Thoracic aorta (tissue), 2 donors: ENCODE data around the gene OR52R1. TPM values are rescaled to one million over a fixed set of nuclear protein-coding genes. Genes with fewer than 3 reads are reported as not detected.

ENCODE experiments used
- ATAC-seq: fragments of 150-250 bp; one replicate; pipeline ENCODE4 v1.8.0; 2017; ENCODE audit warnings: low read depth; ENCODE audit not compliant: insufficient number of reproducible peaks, low FRiP score
- DNase-seq: peaks from one replicate; pipeline ENCODE4 v3.0.0-alpha.2; 2020; ENCODE audit warnings: low spot score
- H3K27ac ChIP-seq, 2 donors: fragments of 200-600 bp; sonication (generic); 1 replicate in 1 of 2; 2 replicates in 1 of 2; pipeline ENCODE4 v1.5.1; 2016; ENCODE audit warnings: mild to moderate bottlenecking in 2 of 2, moderate library complexity in 2 of 2
- H3K27me3 ChIP-seq: fragments of 200-600 bp; sonication (generic); replicated peaks from 2 replicates; pipeline ENCODE4 v1.6.0; 2016; ENCODE audit warnings: mild to moderate bottlenecking; ENCODE audit not compliant: insufficient read depth
- H3K36me3 ChIP-seq: fragments of 200-600 bp; sonication (generic); one replicate; pipeline ENCODE4 v1.5.1; 2016
- H3K4me1 ChIP-seq, 2 donors: fragments of 200-600 bp; sonication (generic); 1 replicate in 1 of 2; 2 replicates in 1 of 2; pipeline versions ENCODE4 v1.5.1 to v1.6.0; 2016; ENCODE audit warnings: low read depth in 2 of 2, mild to moderate bottlenecking in 1 of 2; ENCODE audit not compliant: control insufficient read depth in 1 of 2
- H3K4me3 ChIP-seq: fragments of 200-600 bp; sonication (generic); 2 replicates; pipeline ENCODE4 v1.5.1; 2016; ENCODE audit warnings: mild to moderate bottlenecking
- H3K9me3 ChIP-seq: fragments of 200-600 bp; sonication (generic); 2 replicates; pipeline ENCODE4 v1.5.1; 2016
- total RNA-seq, 2 donors: library from RNA; depleted of rRNA; stranded (reverse); fragments of >200 nt; gene quantifications; one replicate each; pipeline versions ENCODE4 v1.1.0 to v1.2.3, GENCODE V29; 2016
- TF ChIP-seq, protein P1 (sequence below): fragments of 200-600 bp; sonication (generic); IDR thresholded peaks from one replicate; pipeline ENCODE4 v1.5.1; 2019; ENCODE audit warnings: antibody characterized with exemption

Gene OR52R1
- total RNA-seq, 2 donors from 2014 or later, result not detected

DNA sequence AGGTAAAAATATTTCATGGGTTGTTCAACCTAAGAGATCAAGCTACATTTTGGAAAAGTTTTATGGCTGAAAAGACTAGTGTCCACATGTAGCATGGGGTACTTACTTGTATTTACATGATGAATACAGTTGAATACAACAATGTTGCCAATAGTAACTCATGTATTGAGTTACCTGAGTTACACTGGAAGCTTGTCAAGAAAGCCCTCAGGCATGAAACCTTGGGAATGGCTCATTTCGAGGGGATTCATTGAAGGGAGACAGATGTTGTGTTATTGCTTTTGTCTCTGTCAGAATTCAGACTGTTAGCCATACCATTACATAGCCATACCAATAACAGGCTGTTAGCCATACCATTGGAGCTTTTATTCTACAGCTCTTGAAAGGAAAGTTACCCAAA lies 26.2 kb upstream of the OR52R1 start:
- no peak overlapping the region for H3K27ac ChIP-seq
- no peaks in the 10 kb centered on the region for H3K4me1 ChIP-seq
- DNase-seq, result no peak
- H3K4me3 ChIP-seq, result no peak overlapping the region
- no peak for ATAC-seq
- H3K36me3 ChIP-seq, result no peaks in the 10 kb centered on the region
- TF ChIP-seq, protein P1, sequence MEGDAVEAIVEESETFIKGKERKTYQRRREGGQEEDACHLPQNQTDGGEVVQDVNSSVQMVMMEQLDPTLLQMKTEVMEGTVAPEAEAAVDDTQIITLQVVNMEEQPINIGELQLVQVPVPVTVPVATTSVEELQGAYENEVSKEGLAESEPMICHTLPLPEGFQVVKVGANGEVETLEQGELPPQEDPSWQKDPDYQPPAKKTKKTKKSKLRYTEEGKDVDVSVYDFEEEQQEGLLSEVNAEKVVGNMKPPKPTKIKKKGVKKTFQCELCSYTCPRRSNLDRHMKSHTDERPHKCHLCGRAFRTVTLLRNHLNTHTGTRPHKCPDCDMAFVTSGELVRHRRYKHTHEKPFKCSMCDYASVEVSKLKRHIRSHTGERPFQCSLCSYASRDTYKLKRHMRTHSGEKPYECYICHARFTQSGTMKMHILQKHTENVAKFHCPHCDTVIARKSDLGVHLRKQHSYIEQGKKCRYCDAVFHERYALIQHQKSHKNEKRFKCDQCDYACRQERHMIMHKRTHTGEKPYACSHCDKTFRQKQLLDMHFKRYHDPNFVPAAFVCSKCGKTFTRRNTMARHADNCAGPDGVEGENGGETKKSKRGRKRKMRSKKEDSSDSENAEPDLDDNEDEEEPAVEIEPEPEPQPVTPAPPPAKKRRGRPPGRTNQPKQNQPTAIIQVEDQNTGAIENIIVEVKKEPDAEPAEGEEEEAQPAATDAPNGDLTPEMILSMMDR, result no peak
- H3K27me3 ChIP-seq, result no peaks in the 10 kb centered on the region
- H3K9me3 ChIP-seq, result no peaks in the 10 kb centered on the region

DNA sequence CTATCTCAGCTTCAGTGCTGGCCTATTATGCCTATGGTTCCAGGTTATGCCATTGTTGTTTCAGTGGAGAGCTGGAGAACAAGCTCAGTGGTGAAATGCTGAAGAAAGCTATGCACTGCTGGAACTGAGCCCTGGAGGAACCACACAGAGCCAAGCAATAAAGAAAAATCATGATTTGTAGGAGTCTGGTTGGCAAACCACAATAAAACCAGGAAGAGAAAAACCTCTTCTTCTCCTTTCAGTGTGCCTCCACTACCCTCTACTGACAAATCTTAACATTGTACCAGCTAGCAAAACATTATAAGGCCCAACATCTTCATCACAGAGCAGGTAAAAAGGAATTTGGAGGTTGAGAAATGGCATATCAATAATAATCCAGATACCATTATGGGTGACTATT lies 22.2 kb upstream of the OR52R1 start:
- H3K4me3 ChIP-seq, result no peak overlapping the region
- DNase-seq (no peak), ATAC-seq (no peak)
- TF ChIP-seq, protein P1, result no peak
- no peaks in the 10 kb centered on the region for H3K27me3 ChIP-seq
- no peaks in the 10 kb centered on the region for H3K9me3 ChIP-seq
- no peak overlapping the region for H3K27ac ChIP-seq
- H3K36me3 ChIP-seq, result no peaks in the 10 kb centered on the region
- no peaks in the 10 kb centered on the region for H3K4me1 ChIP-seq

DNA sequence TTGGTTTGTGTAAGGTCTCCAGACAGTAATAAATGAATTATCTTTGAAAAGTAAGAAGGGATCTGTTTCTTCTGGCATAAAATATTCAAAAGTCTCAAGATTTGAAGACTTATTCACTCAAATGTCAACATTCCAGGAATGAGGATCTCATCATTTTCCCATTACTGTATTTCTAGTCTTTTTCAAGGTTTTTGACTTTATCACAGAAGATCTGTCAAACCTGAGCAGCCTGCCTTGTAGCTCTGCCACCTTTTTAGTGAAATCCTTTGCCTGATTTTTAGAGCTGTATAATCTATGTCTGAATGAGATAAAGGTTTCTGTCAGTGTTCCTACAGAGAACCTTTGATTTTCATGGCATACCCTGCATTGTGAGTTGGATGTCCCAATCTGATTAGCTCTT lies 21.0 kb upstream of the OR52R1 start:
- no peaks in the 10 kb centered on the region for H3K36me3 ChIP-seq
- no peaks in the 10 kb centered on the region for H3K9me3 ChIP-seq
- TF ChIP-seq, protein P1, result no peak
- ATAC-seq (no peak), DNase-seq (no peak)
- no peak overlapping the region for H3K4me3 ChIP-seq
- no peaks in the 10 kb centered on the region for H3K27me3 ChIP-seq
- no peaks in the 10 kb centered on the region for H3K4me1 ChIP-seq
- no peak overlapping the region for H3K27ac ChIP-seq

DNA sequence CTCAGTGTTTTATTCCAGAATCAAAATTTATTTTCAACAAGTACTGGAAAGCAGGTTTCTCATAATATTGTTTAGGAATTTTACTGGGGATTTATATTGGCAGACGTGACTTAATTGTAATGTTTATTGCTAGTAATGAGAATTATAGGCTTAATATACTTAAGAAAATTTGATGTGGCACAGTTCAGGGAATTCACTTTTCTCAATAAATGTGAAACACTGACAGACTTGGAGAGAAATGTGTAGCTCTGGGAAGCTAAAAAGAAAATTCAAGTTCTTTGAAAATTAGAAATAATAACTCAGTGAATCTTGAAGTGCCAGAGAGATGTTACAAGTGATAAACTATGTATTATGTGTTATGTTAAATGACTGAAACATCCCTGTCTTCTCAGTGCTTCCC lies 16.8 kb upstream of the OR52R1 start, which contains the start of gene OR51F2:
Gene OR51F2 (plus strand): TSS at position 301 of the 400 bp plus-strand sequence. CDS start 101 bp downstream, outside the sequence.
- ATAC-seq (no peak), DNase-seq (no peak)
- no peaks in the 10 kb centered on the region for H3K4me1 ChIP-seq
- H3K36me3 ChIP-seq, result no peaks in the 10 kb centered on the region
- TF ChIP-seq, protein P1, result no peak
- no peak within 1 kb of the TSS for H3K27ac ChIP-seq
- H3K9me3 ChIP-seq, result no peaks in the 10 kb centered on the region
- no peak within 1 kb of the TSS for H3K4me3 ChIP-seq
- no peaks in the 10 kb centered on the region for H3K27me3 ChIP-seq

DNA sequence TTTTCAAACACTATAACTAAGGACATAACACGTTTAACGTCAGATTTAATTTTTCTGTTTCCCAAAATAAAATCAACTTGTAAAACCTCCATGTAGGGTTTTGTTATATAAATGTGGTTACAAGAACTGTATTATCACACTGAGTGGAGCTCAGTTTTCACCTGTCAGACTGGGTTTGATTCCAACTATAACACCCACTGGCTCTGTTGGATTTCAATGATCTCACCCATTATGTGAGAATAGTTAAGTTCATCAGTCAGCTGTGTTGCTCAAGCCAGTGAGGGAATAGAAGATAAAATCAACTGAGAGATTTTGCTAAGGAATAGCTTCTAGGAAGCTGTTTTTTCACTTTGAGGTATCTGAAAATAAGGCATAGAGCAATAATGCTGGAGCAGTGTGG lies 5.1 kb upstream of the OR52R1 start:
- no peaks in the 10 kb centered on the region for H3K9me3 ChIP-seq
- no peaks in the 10 kb centered on the region for H3K4me1 ChIP-seq
- TF ChIP-seq, protein P1, result no peak
- H3K27me3 ChIP-seq, result no peaks in the 10 kb centered on the region
- H3K36me3 ChIP-seq, result no peaks in the 10 kb centered on the region
- H3K27ac ChIP-seq, result no peak overlapping the region
- DNase-seq, result no peak
- H3K4me3 ChIP-seq, result no peak overlapping the region
- ATAC-seq, result no peak
